GM06990 (cell line): ENCODE measurements around the gene GPR68.

Experiments
- DNase-seq: peaks from one replicate; pipeline ENCODE4 v3.0.0-alpha.2; 2011; ENCODE audit not compliant: insufficient read length; ENCODE audit errors: extremely low read depth
- H3K27me3 ChIP-seq: replicated peaks from 2 replicates; pipeline ENCODE4 v1.6.0; 2011; ENCODE audit warnings: low read length; ENCODE audit not compliant: control insufficient read depth, insufficient read depth
- H3K36me3 ChIP-seq: 2 replicates; pipeline ENCODE4 v1.5.1; 2011; ENCODE audit warnings: low read length; ENCODE audit not compliant: control insufficient read depth, insufficient read depth
- H3K4me3 ChIP-seq: replicated peaks from 2 replicates; pipeline ENCODE4 v1.5.1; 2011; ENCODE audit warnings: low read depth, mild to moderate bottlenecking, control low read depth, low read length
- TF ChIP-seq, protein P1 (sequence below): IDR thresholded peaks from 2 replicates; pipeline ENCODE4 v1.5.1; 2011; ENCODE audit warnings: low read length, control low read depth, mild to moderate bottlenecking, inconsistent platforms; ENCODE audit not compliant: insufficient read depth, poor library complexity, severe bottlenecking

Gene GPR68

DNA sequence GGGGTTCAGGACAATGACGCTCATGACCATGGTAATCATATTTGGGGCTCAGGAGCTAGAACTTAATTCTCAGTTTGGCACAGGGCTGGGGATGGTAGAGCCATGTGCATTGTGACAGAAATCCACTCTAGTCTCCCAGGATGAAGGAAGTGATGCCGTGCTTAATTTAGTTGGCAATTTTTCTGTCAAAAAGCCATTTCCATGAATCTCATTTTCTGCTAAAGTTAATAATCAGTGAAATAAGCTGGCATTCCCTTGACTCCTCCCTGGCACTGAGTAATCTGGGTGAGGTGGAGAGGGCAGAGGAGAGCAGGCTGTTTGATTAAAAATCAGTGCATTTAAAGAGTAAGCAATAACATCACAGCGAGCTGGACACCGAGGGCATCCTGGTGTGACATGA lies 45.0 kb upstream of the GPR68 start:
- H3K27me3 ChIP-seq, result no peaks in the 10 kb centered on the region
- H3K4me3 ChIP-seq, result no peak overlapping the region
- DNase-seq, result no peak
- peaks cover 69% of the 10 kb centered on the region for H3K36me3 ChIP-seq
- TF ChIP-seq, protein P1, sequence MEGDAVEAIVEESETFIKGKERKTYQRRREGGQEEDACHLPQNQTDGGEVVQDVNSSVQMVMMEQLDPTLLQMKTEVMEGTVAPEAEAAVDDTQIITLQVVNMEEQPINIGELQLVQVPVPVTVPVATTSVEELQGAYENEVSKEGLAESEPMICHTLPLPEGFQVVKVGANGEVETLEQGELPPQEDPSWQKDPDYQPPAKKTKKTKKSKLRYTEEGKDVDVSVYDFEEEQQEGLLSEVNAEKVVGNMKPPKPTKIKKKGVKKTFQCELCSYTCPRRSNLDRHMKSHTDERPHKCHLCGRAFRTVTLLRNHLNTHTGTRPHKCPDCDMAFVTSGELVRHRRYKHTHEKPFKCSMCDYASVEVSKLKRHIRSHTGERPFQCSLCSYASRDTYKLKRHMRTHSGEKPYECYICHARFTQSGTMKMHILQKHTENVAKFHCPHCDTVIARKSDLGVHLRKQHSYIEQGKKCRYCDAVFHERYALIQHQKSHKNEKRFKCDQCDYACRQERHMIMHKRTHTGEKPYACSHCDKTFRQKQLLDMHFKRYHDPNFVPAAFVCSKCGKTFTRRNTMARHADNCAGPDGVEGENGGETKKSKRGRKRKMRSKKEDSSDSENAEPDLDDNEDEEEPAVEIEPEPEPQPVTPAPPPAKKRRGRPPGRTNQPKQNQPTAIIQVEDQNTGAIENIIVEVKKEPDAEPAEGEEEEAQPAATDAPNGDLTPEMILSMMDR, result no peak

DNA sequence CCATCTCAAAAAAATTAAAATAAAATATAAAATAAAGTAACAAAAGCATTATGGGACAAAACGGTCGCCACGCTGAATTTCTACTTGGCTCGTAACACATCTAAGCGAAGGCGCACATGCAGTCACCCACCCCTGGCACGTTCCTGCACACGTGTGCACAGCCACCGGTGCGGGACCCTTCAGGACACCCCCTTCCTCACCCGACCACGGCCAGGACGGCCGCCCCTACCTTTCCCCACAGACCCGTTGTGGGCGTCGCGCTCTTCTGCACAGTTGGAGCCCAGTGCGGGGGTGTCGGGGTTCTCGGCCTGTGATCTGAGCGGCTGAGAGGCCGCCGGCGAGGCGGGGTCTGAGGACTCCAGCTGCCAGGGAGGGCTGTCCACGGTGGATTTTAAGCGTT lies 44.4 kb upstream of the GPR68 start:
- no peaks in the 10 kb centered on the region for H3K27me3 ChIP-seq
- no peak overlapping the region for H3K4me3 ChIP-seq
- DNase-seq, result no peak
- TF ChIP-seq, protein P1, result no peak
- peaks cover 68% of the 10 kb centered on the region for H3K36me3 ChIP-seq

DNA sequence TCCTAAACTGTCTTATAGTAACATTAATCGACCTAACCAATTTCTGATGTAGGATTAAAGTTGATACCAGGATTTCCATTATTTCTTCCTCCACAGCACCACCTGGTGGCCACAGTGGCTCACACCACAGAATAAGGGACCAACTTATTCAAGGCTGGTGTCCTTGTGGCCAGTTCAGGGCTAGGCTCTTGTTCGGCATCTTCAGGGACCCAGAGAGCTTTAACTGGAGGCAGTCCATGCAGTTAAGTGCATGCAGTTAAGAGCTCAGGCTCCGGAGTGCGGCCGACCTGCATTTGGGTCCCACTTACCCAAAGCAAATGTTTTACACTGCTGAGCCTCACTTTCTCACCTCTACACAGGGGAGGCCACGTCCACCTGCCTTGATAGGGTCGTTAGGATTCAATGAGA lies 42.0 kb upstream of the GPR68 start:
- TF ChIP-seq, protein P1, result peak; percentile 73
- Histone ChIP-seq H3K4me3 (no peak overlapping the region), H3K36me3 (peaks cover 62% of the 10 kb centered on the region), H3K27me3 (no peaks in the 10 kb centered on the region)
- no peak for DNase-seq

DNA sequence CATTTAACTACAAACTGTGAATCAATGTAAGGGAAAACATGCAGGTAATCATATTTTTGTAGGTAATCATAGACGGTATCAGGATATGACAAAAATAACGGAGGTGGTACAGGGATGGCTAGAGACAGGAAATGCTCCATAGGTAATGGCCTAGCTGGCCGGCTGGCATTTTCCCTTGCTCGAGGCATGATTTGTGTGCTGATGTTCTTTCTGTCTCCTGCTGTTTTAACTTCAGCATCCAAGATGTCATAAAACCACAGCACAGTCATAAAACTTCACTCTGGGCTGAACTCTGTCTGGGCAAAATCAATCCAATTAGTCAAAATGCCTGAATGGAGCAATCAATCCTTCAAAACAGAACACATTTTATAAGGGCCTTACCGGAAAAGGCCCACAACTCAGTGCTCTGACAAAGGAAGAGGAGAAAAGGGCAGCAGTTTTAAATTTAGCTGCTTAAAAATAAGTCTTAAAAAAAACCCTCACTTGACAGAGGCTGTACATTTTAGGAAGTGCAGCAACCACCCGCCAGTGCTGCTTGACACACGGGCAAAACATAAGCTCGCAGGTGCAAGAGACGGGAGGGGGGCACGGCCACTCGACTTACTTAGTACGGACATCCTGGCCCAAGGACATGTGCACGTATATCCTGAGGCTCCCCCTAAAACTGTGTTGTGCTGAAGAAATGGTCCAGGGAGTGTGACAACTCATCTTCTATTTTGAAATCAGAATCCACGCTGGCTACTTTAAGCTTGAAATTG lies 40.5 kb upstream of the GPR68 start:
- Histone ChIP-seq H3K36me3 (peaks cover 61% of the 10 kb centered on the region), H3K4me3 (no peak overlapping the region), H3K27me3 (no peaks in the 10 kb centered on the region)
- TF ChIP-seq, protein P1, result no peak
- no peak for DNase-seq

DNA sequence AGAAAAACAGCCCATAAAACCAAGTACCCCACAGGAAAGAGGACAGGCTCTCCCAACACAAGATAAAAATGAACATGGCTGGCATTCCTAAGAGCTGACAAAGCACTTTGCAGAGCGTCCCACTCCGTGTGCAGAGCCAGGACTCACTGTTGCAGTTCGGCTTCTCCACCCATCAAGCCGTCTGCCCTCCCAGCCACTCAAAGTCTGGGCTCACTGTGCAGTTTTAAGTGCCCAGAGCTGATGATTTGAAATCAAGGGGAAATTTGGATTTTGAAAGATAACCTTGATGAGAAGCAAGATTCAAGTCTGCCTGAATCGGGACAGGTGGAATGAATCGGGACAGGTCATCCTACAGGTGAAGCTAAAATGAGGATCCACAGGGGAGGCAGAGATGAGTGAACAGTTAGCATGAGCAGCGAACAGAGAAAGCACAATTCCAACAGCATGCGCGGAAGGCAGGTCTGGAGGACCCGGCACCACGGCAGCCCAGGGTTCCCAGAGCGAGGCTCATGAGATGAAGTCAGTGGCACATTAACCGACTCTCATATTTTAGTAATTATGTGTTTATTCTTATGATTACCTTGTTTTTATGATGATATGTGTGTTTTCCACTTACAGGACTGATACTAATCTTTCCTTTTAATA lies 39.8 kb upstream of the GPR68 start:
- TF ChIP-seq, protein P1, result no peak
- Histone ChIP-seq H3K4me3 (no peak overlapping the region), H3K27me3 (no peaks in the 10 kb centered on the region), H3K36me3 (peaks cover 62% of the 10 kb centered on the region)
- DNase-seq, result no peak
